GM12878 (cell line): ENCODE measurements around the gene DLAT. TPM values are rescaled to one million over a fixed set of nuclear protein-coding genes. Genes with fewer than 3 reads are reported as not detected.
A peak's percentile ranks its signal among the peaks of the same experiment; 100 is the strongest.

Experiments
- ATAC-seq: fragments of 200-7000 bp; cut with Tn5 transposase; 3 replicates; pipeline ENCODE4 v1.9.1; 2020; ENCODE audit warnings: mild to moderate bottlenecking, moderate library complexity
- BruUV-seq: library from RNA; stranded (reverse); fragments of 400-500 nt; replicated peaks from 2 replicates; lab custom pipeline; 2021; lab: Mats Ljungman, UMichigan
- CTCF ChIA-PET: fragments of 300-600 bp; sonication (Branson Sonifier 250); formaldehyde crosslinking; extraction: SDS; loops from one replicate; lab custom pipeline; 2021; ENCODE audit warnings: inconsistent platforms; lab: Yijun Ruan, JAX
- POLR2A ChIA-PET: fragments of 350-600 bp; formaldehyde crosslinking; extraction: SDS; loops from one replicate; lab custom pipeline; 2021; ENCODE audit warnings: inconsistent platforms; lab: Charles Lee
- RAD21 ChIA-PET: fragments of 300-600 bp; sonication (Branson Sonifier 250); formaldehyde crosslinking; loops from one replicate; lab custom pipeline; 2023; ENCODE audit warnings: antibody characterized with exemption; ENCODE audit not compliant: unreplicated experiment; lab: Charles Lee
- SMC1A ChIA-PET: fragments of 300-600 bp; sonication (Branson Sonifier 250); formaldehyde crosslinking; loops from one replicate; lab custom pipeline; 2023; ENCODE audit not compliant: unreplicated experiment, uncharacterized antibody; lab: Charles Lee
- DNase-seq: peaks from one replicate; pipeline ENCODE4 v3.0.0-alpha.2; 2011; ENCODE audit warnings: low read depth, low spot score
- FAIRE-seq: peaks from 3 replicates; lab custom pipeline; 2011; peaks lifted over from hg19 to GRCh38; lab: Jason Lieb, UNC
- H2AFZ ChIP-seq: 2 replicates; pipeline ENCODE4 v1.6.0; 2011; ENCODE audit warnings: low read depth, low read length, control low read depth; ENCODE audit not compliant: control insufficient read depth
- H3K27ac ChIP-seq: 2 replicates; pipeline ENCODE4 v1.5.1; 2011; ENCODE audit warnings: control low read depth; ENCODE audit not compliant: control insufficient read depth, insufficient read depth
- H3K27me3 ChIP-seq, 2 experiments: replicated peaks in 1 of 2; 2 replicates each; pipeline versions ENCODE4 v1.6.0 to v1.6.1; 2011; ENCODE audit warnings: low read length in 1 of 2; ENCODE audit not compliant: control insufficient read depth in 2 of 2, insufficient read depth in 2 of 2
- H3K36me3 ChIP-seq, 2 experiments: 2 replicates each; pipeline ENCODE4 v1.5.1; 2011; ENCODE audit warnings: low read length in 1 of 2; ENCODE audit not compliant: control insufficient read depth in 2 of 2, insufficient read depth in 2 of 2
- H3K4me1 ChIP-seq: 2 replicates; pipeline ENCODE4 v1.6.1; 2011; ENCODE audit warnings: mild to moderate bottlenecking, low read length, moderate library complexity, mixed read lengths; ENCODE audit not compliant: control insufficient read depth, insufficient read depth
- H3K4me2 ChIP-seq: 2 replicates; pipeline ENCODE4 v1.6.0; 2011; ENCODE audit warnings: control low read depth; ENCODE audit not compliant: control insufficient read depth, insufficient read depth
- H3K4me3 ChIP-seq: fragments of 200-600 bp; sonication (generic); 2 replicates; pipeline ENCODE4 v1.5.1; 2016
- H3K79me2 ChIP-seq: 2 replicates; pipeline ENCODE4 v1.6.0; 2011; ENCODE audit warnings: low read length; ENCODE audit not compliant: control insufficient read depth, insufficient read depth
- H3K9ac ChIP-seq: 2 replicates; pipeline ENCODE4 v1.8.0; 2011; ENCODE audit warnings: low read length, control low read depth, mixed read lengths; ENCODE audit not compliant: control insufficient read depth, insufficient read depth
- H3K9me3 ChIP-seq: replicated peaks from 3 replicates; pipeline ENCODE4 v1.5.1; 2011; ENCODE audit warnings: mild to moderate bottlenecking, low read length; ENCODE audit not compliant: control insufficient read depth, insufficient read depth
- H4K20me1 ChIP-seq: 2 replicates; pipeline ENCODE4 v1.6.0; 2011; ENCODE audit not compliant: control insufficient read depth, insufficient read depth
- ATF7 ChIP-seq: fragments of 450-650 bp; IDR thresholded peaks from 2 replicates; pipeline ENCODE4 v1.6.1; 2016; ENCODE audit warnings: low read depth, mild to moderate bottlenecking
- BHLHE40 ChIP-seq, 2 experiments: fragments of 450-650 bp in 1 of 2; IDR thresholded peaks; 2 replicates each; pipeline ENCODE4 v1.6.1; 2011 to 2017; ENCODE audit warnings: low read depth in 2 of 2, borderline replicate concordance in 1 of 2, improper control_type of control experiment in 1 of 2, low read length in 1 of 2, mild to moderate bottlenecking in 1 of 2
- KDM1A ChIP-seq: fragments of 200-600 bp; sonication (generic); IDR thresholded peaks from 2 replicates; pipeline ENCODE4 v1.6.1; 2016; ENCODE audit warnings: borderline replicate concordance
- LARP7 ChIP-seq: fragments of 450-650 bp; IDR thresholded peaks from 2 replicates; pipeline ENCODE4 v1.6.1; 2017; ENCODE audit warnings: mild to moderate bottlenecking
- MAX ChIP-seq: IDR thresholded peaks from 2 replicates; pipeline ENCODE4 v1.6.1; 2012; ENCODE audit warnings: low read depth, low read length, improper control_type of control experiment
- MTA2 ChIP-seq: fragments of 450-650 bp; IDR thresholded peaks from 2 replicates; pipeline ENCODE4 v1.6.1; 2016; ENCODE audit warnings: low read depth, mild to moderate bottlenecking, moderate library complexity
- NFXL1 ChIP-seq: fragments of 450-650 bp; IDR thresholded peaks from 2 replicates; pipeline ENCODE4 v1.6.1; 2017; ENCODE audit warnings: antibody characterized with exemption, mild to moderate bottlenecking, borderline replicate concordance
- PKNOX1 ChIP-seq: fragments of 450-650 bp; IDR thresholded peaks from 2 replicates; pipeline ENCODE4 v1.6.1; 2016; ENCODE audit warnings: mild to moderate bottlenecking
- SIN3A ChIP-seq: IDR thresholded peaks from 2 replicates; pipeline ENCODE4 v1.6.1; 2012; ENCODE audit warnings: low read depth, low read length, improper control_type of control experiment
- WGBS: methylation state at CpG from one replicate; pipeline ENCODE4 v1.1.6; 2016; ENCODE audit warnings: low lambda C conversion rate; ENCODE audit not compliant: insufficient replicate concordance, insufficient coverage; ENCODE audit errors: missing lambda C conversion rate; 5-methylcytosine and 5-hydroxymethylcytosine counted together
- in situ Hi-C: fragments of 300-500 bp; cut with MboI; formaldehyde crosslinking; loops from 9 replicates; pipeline ENCODE4 v1.14.3; 2018; ENCODE audit warnings: mixed read lengths
- intact Hi-C: fragments of 100-400 bp; cut with micrococcal nuclease; formaldehyde crosslinking; loops from one replicate; pipeline ENCODE4 v1.14.2; 2022; ENCODE audit not compliant: unreplicated experiment
- polyA plus RNA-seq, 11 experiments: library from polyadenylated mRNA; depleted of rRNA in 4 of 11; unstranded in 6 of 11; stranded (reverse) in 5 of 11; fragments of >200 nt; fragmentation: Nextera tagmentation in 4 of 11; fragmentation: Illumina TruSeq in 1 of 11; extraction: Ambion mirVana in 4 of 11; extraction: Trizol in 1 of 11; gene quantifications; 1 replicate in 1 of 11; 2 replicates in 10 of 11; pipeline versions ENCODE4 v1.2.1 to v1.2.3, GENCODE V29; 2011 to 2016; ENCODE audit warnings: inconsistent platforms in 2 of 11, missing spikeins in 2 of 11, low read depth in 1 of 11
- total RNA-seq, 4 experiments: library from RNA; depleted of rRNA in 3 of 4; stranded (reverse); fragments of >200 nt in 3 of 4; fragmentation: Illumina TruSeq in 1 of 4; extraction: Trizol in 1 of 4; gene quantifications; 2 replicates each; pipeline versions ENCODE4 v1.2.1 to v1.2.3, GENCODE V29; 2013 to 2021

DLAT gene
- total and polyA plus RNA-seq, 10 of the 15 experiments (the other 5 are each of a cell fraction or from before 2014, with no cell fraction given): 16.5 to 79.9 (median 43.8) TPM

GRCh38 chr11:112051768-112052167 is 26.6 kb downstream of the DLAT start:
- no peak for TF ChIP-seq MAX
- TF ChIP-seq BHLHE40 (IDR thresholded peaks at IDR 0.05; ENCODE audit: borderline replicate concordance in 1 of 2, low read depth in 2 of 2, low read length in 1 of 2): no peak
- no peak for TF ChIP-seq SIN3A
- no peak for TF ChIP-seq KDM1A
- TF ChIP-seq PKNOX1: no peak
- no peak for TF ChIP-seq MTA2
- TF ChIP-seq ATF7: no peak
- TF ChIP-seq NFXL1: no peak
- no peak for TF ChIP-seq LARP7
- 89% methylated on average over 3 of the region's 3 CpGs for WGBS
- peak; percentile 27 for FAIRE-seq
- Histone ChIP-seq H3K79me2 (peaks cover 3% of the 10 kb centered on the region), H3K36me3 (peaks cover 1 to 26% of the 10 kb centered on the region in 2 experiments), H2AFZ (no peak overlapping the region), H3K4me2 (peak overlapping the region; percentile 68), H3K4me3 (no peak overlapping the region), H3K4me1 (peaks cover 36% of the 10 kb centered on the region), H3K27me3 (no peaks in the 10 kb centered on the region), H3K9me3 (no peaks in the 10 kb centered on the region; the same call in 1 of the 3 replicates), H3K9ac (no peak overlapping the region), H4K20me1 (no peaks in the 10 kb centered on the region), H3K27ac (peak overlapping the region; percentile 72)
- in situ Hi-C loops: no loop called here
- SMC1A ChIA-PET: interaction anchor here (1.3 to 2.2 kb wide), 2 partner anchors 9 to 31 kb away, joined by 3 to 8 read pairs; no protein-coding TSS in a partner anchor
- CTCF ChIA-PET: no interaction called here
- POLR2A ChIA-PET: no interaction called here
- no TSS peak for BruUV-seq
- no peak for DNase-seq
- RAD21 ChIA-PET: no interaction called here
- peak; percentile 55 for ATAC-seq
- intact Hi-C loops: no loop called here
